Skeletal muscle tissue (tissue), 2 donors: ENCODE data around the gene RBP5. TPM values are rescaled to one million over a fixed set of nuclear protein-coding genes. Genes with fewer than 3 reads are reported as not detected.

ENCODE experiments used
- small RNA-seq: library from RNA; depleted of rRNA; stranded (forward); fragments of <200 nt; gene quantifications from one replicate; pipeline ENCODE3, GENCODE V24; 2014
- total RNA-seq: library from RNA; depleted of rRNA; stranded (reverse); fragments of >200 nt; gene quantifications from one replicate; pipeline ENCODE4 v1.2.3, GENCODE V29; 2014

RBP5 gene
- total RNA-seq, 1 donor from 2014 or later = not detected

Small RNA genes lying within 50 kb of the gene (small RNA-seq; reads per million reads assigned to genes)
- not detected for gene RNU6-485P

Other genes starting within 250 kb of the RBP5 start
- 12.5 TPM for gene LRRC23, start 224.1 kb downstream of the RBP5 start, total RNA-seq
- 2.6 TPM for gene ENO2, start 214.3 kb downstream of the RBP5 start, total RNA-seq
- gene ATN1, start 200.9 kb downstream of the RBP5 start, total RNA-seq = 7.3 TPM
- gene RNU7-1, start 185.1 kb downstream of the RBP5 start, total RNA-seq = not detected
- 205 TPM for gene C12orf57, start 184.9 kb downstream of the RBP5 start, total RNA-seq
- 7.8 TPM for gene PTPN6, start 177.5 kb downstream of the RBP5 start, total RNA-seq
- gene PHB2, start 158.2 kb downstream of the RBP5 start, total RNA-seq = 273 TPM
- gene EMG1, start 158.0 kb downstream of the RBP5 start, total RNA-seq = 28.2 TPM
- gene LPCAT3, start 110.4 kb downstream of the RBP5 start, total RNA-seq = 14.6 TPM
- 89.8 TPM for gene C1S, start 68.2 kb downstream of the RBP5 start, total RNA-seq
- gene C1R, start 36.4 kb downstream of the RBP5 start, total RNA-seq = 76.7 TPM
- 10.4 TPM for gene C1RL, start 19.7 kb downstream of the RBP5 start, total RNA-seq
- gene CLSTN3, start 1.5 kb upstream of the RBP5 start, total RNA-seq = 15.1 TPM
- gene PEX5, start 60.8 kb upstream of the RBP5 start, total RNA-seq = 39.7 TPM
- gene ACSM4, start 175.2 kb upstream of the RBP5 start, total RNA-seq = not detected